Left lobe of liver (tissue), 2 donors: Measurements from ENCODE around the gene SLC22A7. TPM values are rescaled to one million over a fixed set of nuclear protein-coding genes. Genes with fewer than 3 reads are reported as not detected.
A peak's percentile ranks its signal among the peaks of the same experiment; 100 is the strongest.
"Not testable (repeated sequence)": the region's sequence is repeated elsewhere in the genome, so short reads cannot be mapped to it uniquely, and the experiment has no call there.

Experiments
- ATAC-seq: fragments of 200-7000 bp; cut with Tn5 transposase; one replicate; pipeline ENCODE4 v1.9.1; 2020; ENCODE audit warnings: mild to moderate bottlenecking, moderate library complexity
- DNase-seq: peaks from one replicate; pipeline ENCODE4 v3.0.0-alpha.2; 2020; ENCODE audit warnings: low spot score
- total RNA-seq: library from RNA; stranded (reverse); gene quantifications from one replicate; pipeline ENCODE4 v1.2.1, GENCODE V29; 2021
- donor health status: DM: no; HTN: no; CAD: no; lungs with moderate emphysema.
- donor health status: DM: no; HTN: yes; CAD: no.

SLC22A7 gene
- total RNA-seq, 1 donor from 2014 or later = 269 TPM

GRCh38 chr6:43298565-43299337 lies 691 bp downstream of the SLC22A7 start:
- no peak for ATAC-seq
- no peak for DNase-seq

GRCh38 chr6:43299338-43300293 lies 1.6 kb downstream of the SLC22A7 start:
- ATAC-seq = peak; percentile 6
- DNase-seq = no peak

- no peak for DNase-seq
Measured at GRCh38 chr6:43301081-43301870, 3.2 kb downstream of the SLC22A7 start.

GRCh38 chr6:43302126-43302525 lies 4.1 kb downstream of the SLC22A7 start:
- DNase-seq (no peak), ATAC-seq (no peak)

More at GRCh38 chr6:43301081-43301870, 3.2 kb downstream of the SLC22A7 start:
- peak; percentile 11 for ATAC-seq

GRCh38 chr6:43303006-43303405 lies 4.9 kb downstream of the SLC22A7 start:
- not testable (repeated sequence) for DNase-seq, ATAC-seq

GRCh38 chr6:43303751-43304331 lies 5.8 kb downstream of the SLC22A7 start:
- DNase-seq = no peak
- no peak for ATAC-seq

GRCh38 chr6:43304361-43304760 lies 6.3 kb downstream of the SLC22A7 start:
- ATAC-seq = no peak
- no peak for DNase-seq

- no peak for DNase-seq
- ATAC-seq = no peak
Measured at GRCh38 chr6:43304882-43305281, 6.8 kb downstream of the SLC22A7 start.

- ATAC-seq = peak; percentile 11
Measured at GRCh38 chr6:43306086-43306485, 8.0 kb downstream of the SLC22A7 start.

GRCh38 chr6:43307451-43308100 lies 9.5 kb downstream of the SLC22A7 start:
- ATAC-seq = peak; percentile 58
- no peak for DNase-seq

More at GRCh38 chr6:43306086-43306485, 8.0 kb downstream of the SLC22A7 start:
- no peak for DNase-seq

GRCh38 chr6:43308101-43308989 lies 10.3 kb downstream of the SLC22A7 start, which contains the start of gene CRIP3:
Gene CRIP3, minus strand, starts transcription at chr6:43308826. Its CDS starts 34 bp downstream, at chr6:43308792.
- ATAC-seq (peak; percentile 63), DNase-seq (peak; percentile 83)

- DNase-seq = no peak
- ATAC-seq = no peak
Measured at GRCh38 chr6:43308990-43309477, 11.0 kb downstream of the SLC22A7 start.

GRCh38 chr6:43310134-43310533 lies 12.1 kb downstream of the SLC22A7 start:
- no peak for DNase-seq
- no peak for ATAC-seq

GRCh38 chr6:43310624-43311023 lies 12.6 kb downstream of the SLC22A7 start:
- DNase-seq (no peak), ATAC-seq (no peak)

GRCh38 chr6:43311666-43312065 lies 13.6 kb downstream of the SLC22A7 start:
- no peak for ATAC-seq

GRCh38 chr6:43313813-43314212 lies 15.8 kb downstream of the SLC22A7 start:
- DNase-seq (no peak), ATAC-seq (no peak)

More at GRCh38 chr6:43311666-43312065, 13.6 kb downstream of the SLC22A7 start:
- DNase-seq = no peak

GRCh38 chr6:43318011-43318410 lies 20.0 kb downstream of the SLC22A7 start:
- no peak for ATAC-seq
- no peak for DNase-seq

- no peak for DNase-seq
- ATAC-seq = no peak
Measured at GRCh38 chr6:43325876-43326275, 27.8 kb downstream of the SLC22A7 start.

GRCh38 chr6:43328528-43328927 lies 30.5 kb downstream of the SLC22A7 start:
- DNase-seq (no peak), ATAC-seq (peak; percentile 70)
